Measurements from ENCODE around the gene RALGDS.

- TF ChIP-seq, protein P1, sequence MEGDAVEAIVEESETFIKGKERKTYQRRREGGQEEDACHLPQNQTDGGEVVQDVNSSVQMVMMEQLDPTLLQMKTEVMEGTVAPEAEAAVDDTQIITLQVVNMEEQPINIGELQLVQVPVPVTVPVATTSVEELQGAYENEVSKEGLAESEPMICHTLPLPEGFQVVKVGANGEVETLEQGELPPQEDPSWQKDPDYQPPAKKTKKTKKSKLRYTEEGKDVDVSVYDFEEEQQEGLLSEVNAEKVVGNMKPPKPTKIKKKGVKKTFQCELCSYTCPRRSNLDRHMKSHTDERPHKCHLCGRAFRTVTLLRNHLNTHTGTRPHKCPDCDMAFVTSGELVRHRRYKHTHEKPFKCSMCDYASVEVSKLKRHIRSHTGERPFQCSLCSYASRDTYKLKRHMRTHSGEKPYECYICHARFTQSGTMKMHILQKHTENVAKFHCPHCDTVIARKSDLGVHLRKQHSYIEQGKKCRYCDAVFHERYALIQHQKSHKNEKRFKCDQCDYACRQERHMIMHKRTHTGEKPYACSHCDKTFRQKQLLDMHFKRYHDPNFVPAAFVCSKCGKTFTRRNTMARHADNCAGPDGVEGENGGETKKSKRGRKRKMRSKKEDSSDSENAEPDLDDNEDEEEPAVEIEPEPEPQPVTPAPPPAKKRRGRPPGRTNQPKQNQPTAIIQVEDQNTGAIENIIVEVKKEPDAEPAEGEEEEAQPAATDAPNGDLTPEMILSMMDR (IDR thresholded peaks at IDR 0.05 in 4 of 5, conservative IDR thresholded peaks at IDR 0.05 in 1 of 5): no peak
- no peak for TF ChIP-seq POLR2A (IDR thresholded peaks at IDR 0.05)
These were observed 44.3 kb downstream of the RALGDS start for GRCh38 chr9:133076691-133077090.

Data from gastrocnemius medialis (tissue), 4 donors.